A549 (cell line): ENCODE results near the gene MTSS2. TPM values are rescaled to one million over a fixed set of nuclear protein-coding genes. Genes with fewer than 3 reads are reported as not detected.

Experiments
- ATAC-seq, 2 experiments: fragments of 200-7000 bp in 1 of 2; fragments of >200 bp in 1 of 2; cut with Nextera tagmentation in 1 of 2; cut with Tn5 transposase in 1 of 2; 3 replicates each; pipeline versions ENCODE4 v1.8.0 to v1.9.1; 2018 to 2020; ENCODE audit warnings: mild to moderate bottlenecking in 1 of 2, moderate library complexity in 1 of 2
- CTCF ChIA-PET: fragments of 300-600 bp; sonication (Branson Sonifier 250); formaldehyde crosslinking; extraction: SDS; loops from one replicate; lab custom pipeline; 2021; ENCODE audit warnings: antibody characterized with exemption, inconsistent platforms; lab: Yijun Ruan, JAX
- POLR2A ChIA-PET: fragments of 350-600 bp; formaldehyde crosslinking; extraction: SDS; loops from one replicate; lab custom pipeline; 2021; ENCODE audit warnings: antibody characterized with exemption, inconsistent platforms; lab: Yijun Ruan, JAX
- DNase-seq, 2 experiments: peaks; one replicate each; pipeline versions ENCODE4 v3.0.0 to v3.0.0-alpha.2; 2011 to 2016; ENCODE audit warnings: low read depth in 1 of 2, low spot score in 1 of 2
- FAIRE-seq: peaks from 2 replicates; lab custom pipeline; 2011; peaks lifted over from hg19 to GRCh38; lab: Jason Lieb, UNC
- H3K27ac ChIP-seq, 2 experiments: fragments of >200 bp; sonication (Bioruptor Twin); formaldehyde crosslinking; 3 replicates each; pipeline ENCODE4 v1.5.1; 2016 to 2017
- H3K4me1 ChIP-seq: fragments of >200 bp; sonication (Bioruptor Twin); formaldehyde crosslinking; 3 replicates; pipeline ENCODE4 v1.6.1; 2016
- H3K4me2 ChIP-seq: fragments of >200 bp; sonication (Bioruptor Twin); formaldehyde crosslinking; 3 replicates; pipeline ENCODE4 v1.6.1; 2016
- H3K4me3 ChIP-seq: fragments of >200 bp; sonication (Bioruptor Twin); formaldehyde crosslinking; 3 replicates; pipeline ENCODE4 v1.5.1; 2016
- H3K9me3 ChIP-seq: fragments of >200 bp; sonication (Bioruptor Twin); formaldehyde crosslinking; 3 replicates; pipeline ENCODE4 v1.6.1; 2016
- CBX8 ChIP-seq: fragments of 200-600 bp; sonication (generic); IDR thresholded peaks from 2 replicates; pipeline ENCODE4 v1.6.1; 2016
- FOSB ChIP-seq: fragments of 250-450 bp; sonication (Bioruptor Pico); IDR thresholded peaks from 2 replicates; pipeline ENCODE4 v1.5.0; 2020; ENCODE audit warnings: mild to moderate bottlenecking, moderate library complexity
- GATA3 ChIP-seq: IDR thresholded peaks from 2 replicates; pipeline ENCODE4 v1.6.1; 2012; ENCODE audit warnings: borderline replicate concordance
- HEYL ChIP-seq: fragments of 250-450 bp; sonication (Bioruptor Pico); IDR thresholded peaks from 2 replicates; pipeline ENCODE4 v1.8.0; 2021; ENCODE audit warnings: mild to moderate bottlenecking, moderate library complexity
- HMGXB4 ChIP-seq: fragments of 250-450 bp; sonication (Bioruptor Pico); IDR thresholded peaks from 2 replicates; pipeline ENCODE4 v1.5.0; 2021; ENCODE audit warnings: mild to moderate bottlenecking, moderate library complexity, borderline replicate concordance
- JUN ChIP-seq, 2 experiments: fragments of >200 bp; sonication (Bioruptor Twin); formaldehyde crosslinking; IDR thresholded peaks; 2 replicates in 1 of 2; 3 replicates in 1 of 2; pipeline ENCODE4 v1.6.1; 2016 to 2017
- KDM1A ChIP-seq: fragments of 200-600 bp; sonication (generic); IDR thresholded peaks from 2 replicates; pipeline ENCODE4 v1.6.1; 2016; ENCODE audit warnings: low read depth, mild to moderate bottlenecking
- KDM5A ChIP-seq: fragments of 200-600 bp; sonication (generic); IDR thresholded peaks from 2 replicates; pipeline ENCODE4 v1.6.1; 2016; ENCODE audit warnings: antibody characterized with exemption, mild to moderate bottlenecking
- MAX ChIP-seq: IDR thresholded peaks from 2 replicates; pipeline ENCODE4 v1.6.1; 2012
- MYC ChIP-seq: IDR thresholded peaks from 2 replicates; pipeline ENCODE4 v1.6.1; 2012; ENCODE audit warnings: mild to moderate bottlenecking, inconsistent platforms, low read length, improper control_type of control experiment, borderline replicate concordance
- NFE2L2 ChIP-seq: fragments of 150-350 bp; conservative IDR thresholded peaks from 2 replicates; pipeline ENCODE4 v1.6.1; 2014; ENCODE audit warnings: low read length
- NR3C1 ChIP-seq: fragments of >200 bp; sonication (Bioruptor Twin); formaldehyde crosslinking; IDR thresholded peaks from 3 replicates; pipeline ENCODE4 v1.6.1; 2017
- POLR2A ChIP-seq: IDR thresholded peaks from 2 replicates; pipeline ENCODE4 v1.6.1; 2012; ENCODE audit warnings: mild to moderate bottlenecking, low read length
- RAD21 ChIP-seq, 2 experiments: fragments of >200 bp in 1 of 2; sonication (Bioruptor Twin) in 1 of 2; formaldehyde crosslinking in 1 of 2; IDR thresholded peaks in 1 of 2; conservative IDR thresholded peaks in 1 of 2; 2 replicates in 1 of 2; 3 replicates in 1 of 2; pipeline ENCODE4 v1.6.1; 2012 to 2018; ENCODE audit warnings: inconsistent platforms in 1 of 2
- RCOR1 ChIP-seq: fragments of 150-350 bp; IDR thresholded peaks from 2 replicates; pipeline ENCODE4 v1.6.1; 2014; ENCODE audit warnings: antibody characterized with exemption, low read length, low read depth
- SMC3 ChIP-seq: fragments of >200 bp; sonication (Bioruptor Twin); formaldehyde crosslinking; IDR thresholded peaks from 3 replicates; pipeline ENCODE4 v1.6.1; 2018; ENCODE audit warnings: inconsistent platforms
- SREBF2 ChIP-seq: fragments of 450-650 bp; IDR thresholded peaks from 2 replicates; pipeline ENCODE4 v1.6.1; 2014; ENCODE audit warnings: mild to moderate bottlenecking, moderate library complexity
- USF2 ChIP-seq: fragments of 450-650 bp; IDR thresholded peaks from 2 replicates; pipeline ENCODE4 v1.6.1; 2014; ENCODE audit warnings: antibody characterized with exemption
- ZNF302 ChIP-seq: fragments of 250-450 bp; sonication (Bioruptor Pico); IDR thresholded peaks from 2 replicates; pipeline ENCODE4 v1.9.0; 2021; ENCODE audit warnings: inconsistent platforms, mild to moderate bottlenecking, moderate library complexity
- ZSCAN20 ChIP-seq: fragments of 250-450 bp; sonication (Bioruptor Pico); IDR thresholded peaks from 2 replicates; pipeline ENCODE4 v1.8.0; 2022; ENCODE audit warnings: mild to moderate bottlenecking, moderate library complexity
- WGBS: methylation state at CpG from one replicate; pipeline ENCODE4 v1.1.6; 2017; ENCODE audit errors: missing lambda C conversion rate; 5-methylcytosine and 5-hydroxymethylcytosine counted together
- polyA minus RNA-seq: library from RNA; depleted of rRNA, polyadenylated mRNA; stranded (reverse); fragments of >200 nt; gene quantifications from 2 replicates; pipeline ENCODE4 v1.2.3, GENCODE V29; 2011; rRNA and poly(A)+ RNA removed
- polyA plus RNA-seq, 4 experiments: library from polyadenylated mRNA; depleted of rRNA in 3 of 4; stranded (reverse); fragments of >200 nt; fragmentation: RNase III in 1 of 4; extraction: RNeasy Plus Mini Kit Qiagen cat#74134 plus additional on column Dnase treatment in 1 of 4; gene quantifications; 2 replicates in 3 of 4; 3 replicates in 1 of 4; pipeline ENCODE4 v1.2.3, GENCODE V29; 2011 to 2017
- TF ChIP-seq, protein P1 (sequence below): fragments of >200 bp; sonication (Bioruptor Twin); formaldehyde crosslinking; IDR thresholded peaks from 3 replicates; pipeline ENCODE4 v1.6.1; 2016

Gene MTSS2
- polyA plus RNA-seq (2011; rRNA removed) (10.8 and 13.1 TPM in 2 replicates), polyA plus RNA-seq (2017; fragmentation: RNase III; extraction: RNeasy Plus Mini Kit Qiagen cat#74134 plus additional on column Dnase treatment) (27.1 to 37.4 TPM (median 33.5 TPM) in 3 replicates), polyA minus RNA-seq (11.4 and 19.0 TPM in 2 replicates)
- polyA plus RNA-seq (2012; cell fraction: cytosol; rRNA removed): 52.8 and 65.7 TPM in 2 replicates
- polyA plus RNA-seq (2012; cell fraction: nucleus; rRNA removed): 97.7 and 160 TPM in 2 replicates

DNA sequence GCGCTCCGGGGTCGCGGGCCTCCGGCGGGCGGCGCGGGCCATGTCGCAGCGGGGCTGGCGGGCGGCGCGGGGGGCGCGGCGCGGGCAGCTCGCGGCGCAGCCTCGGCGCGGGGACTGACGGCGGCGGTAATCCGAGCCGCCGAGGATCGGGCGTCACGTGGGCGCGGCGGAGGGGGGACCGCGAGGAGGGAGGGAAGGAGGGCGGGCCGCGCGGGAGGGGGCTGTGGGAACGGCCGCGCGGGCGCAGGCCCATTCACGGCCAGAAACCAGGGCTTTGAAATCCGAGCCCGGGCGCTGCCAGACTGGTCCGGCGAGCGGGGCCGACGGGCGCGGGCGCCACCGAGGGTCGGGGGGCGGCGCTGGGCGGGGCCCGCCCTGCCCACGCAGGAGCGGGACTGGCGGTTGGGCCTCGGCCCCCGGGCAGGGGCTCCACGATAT lies at the start of gene MTSS2:
Gene MTSS2, minus strand, starts transcription at position 116 of the 438 bp plus-strand sequence. CDS start 262 bp downstream, outside the sequence.
- ChIA-PET POLR2A (interaction anchor here (1.0 kb wide), 1 partner anchor 85 kb away, joined by 4 read pairs; no protein-coding TSS in a partner anchor), CTCF (interaction anchor here (23.4 kb wide), 1 partner anchor 86 kb away, joined by 463 read pairs; no protein-coding TSS in a partner anchor)
- H3K4me3 ChIP-seq: peak within 1 kb of the TSS; percentile 84
- WGBS: 0% methylated on average over 9 of the region's 72 CpGs
- H3K9me3 ChIP-seq: no peaks in the 10 kb centered on the region
- TF ChIP-seq HMGXB4 (CRISPR knock-in tag) (no peak), RCOR1 (no peak), KDM5A (no peak), MAX (peak; percentile 50), GATA3 (no peak), POLR2A (peak; percentile 25), KDM1A (no peak), NFE2L2 (no peak), RAD21 (conservative IDR thresholded peaks at IDR 0.05 in 1 of 2, IDR thresholded peaks at IDR 0.05 in 1 of 2) (0 out of 5 replicates have a peak, but pooled peaks of 1 of the 2 experiments have one; percentile 21), JUN (IDR thresholded peaks at IDR 0.05) (peak; percentile 33 to 41; a peak in 2 of 5 replicates), FOSB (CRISPR knock-in tag) (no peak), MYC (no peak), NR3C1 (no peak), HEYL (CRISPR knock-in tag) (no peak), USF2 (peak; percentile 52), CBX8 (no peak), ZSCAN20 (CRISPR knock-in tag) (no peak), SMC3 (0 out of 3 replicates have a peak, but pooled peaks have one; percentile 11), ZNF302 (no peak)
- TF ChIP-seq, protein P1, sequence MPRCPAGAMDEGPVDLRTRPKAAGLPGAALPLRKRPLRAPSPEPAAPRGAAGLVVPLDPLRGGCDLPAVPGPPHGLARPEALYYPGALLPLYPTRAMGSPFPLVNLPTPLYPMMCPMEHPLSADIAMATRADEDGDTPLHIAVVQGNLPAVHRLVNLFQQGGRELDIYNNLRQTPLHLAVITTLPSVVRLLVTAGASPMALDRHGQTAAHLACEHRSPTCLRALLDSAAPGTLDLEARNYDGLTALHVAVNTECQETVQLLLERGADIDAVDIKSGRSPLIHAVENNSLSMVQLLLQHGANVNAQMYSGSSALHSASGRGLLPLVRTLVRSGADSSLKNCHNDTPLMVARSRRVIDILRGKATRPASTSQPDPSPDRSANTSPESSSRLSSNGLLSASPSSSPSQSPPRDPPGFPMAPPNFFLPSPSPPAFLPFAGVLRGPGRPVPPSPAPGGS: 0 out of 3 replicates have a peak, but pooled peaks have one; percentile 21
- peak within 1 kb of the TSS; percentile 92 to 97 for H3K27ac ChIP-seq
- peak; percentile 41 to 51 for ATAC-seq
- H3K4me2 ChIP-seq: peak within 1 kb of the TSS; percentile 97
- DNase-seq: peak; percentile 71 to 72
- FAIRE-seq: no peak
- H3K4me1 ChIP-seq: peaks cover 84% of the 10 kb centered on the region

- 93% methylated on average over 13 of the region's 13 CpGs for WGBS
- ChIA-PET POLR2A (no interaction called here), CTCF (interaction anchor here (0.9 to 8.5 kb wide), 7 partner anchors 10 to 82 kb away, joined by 3 to 88 read pairs (median 3); no protein-coding TSS in a partner anchor)
- H3K4me1 ChIP-seq: peaks cover 9% of the 10 kb centered on the region; the same call in 2 of the 3 replicates
- no peak for DNase-seq
- no peaks in the 10 kb centered on the region for H3K9me3 ChIP-seq
- TF ChIP-seq SREBF2: no peak
- no peak for FAIRE-seq
- H3K4me2 ChIP-seq: no peak overlapping the region
- ATAC-seq: no peak
- H3K27ac ChIP-seq: no peak overlapping the region
- H3K4me3 ChIP-seq: no peak overlapping the region
These were observed 49.5 kb upstream of the MTSS2 start for GRCh38 chr16:70735141-70735979.
